ENCODE data around the gene MYO3B.

- TF ChIP-seq, protein P1, sequence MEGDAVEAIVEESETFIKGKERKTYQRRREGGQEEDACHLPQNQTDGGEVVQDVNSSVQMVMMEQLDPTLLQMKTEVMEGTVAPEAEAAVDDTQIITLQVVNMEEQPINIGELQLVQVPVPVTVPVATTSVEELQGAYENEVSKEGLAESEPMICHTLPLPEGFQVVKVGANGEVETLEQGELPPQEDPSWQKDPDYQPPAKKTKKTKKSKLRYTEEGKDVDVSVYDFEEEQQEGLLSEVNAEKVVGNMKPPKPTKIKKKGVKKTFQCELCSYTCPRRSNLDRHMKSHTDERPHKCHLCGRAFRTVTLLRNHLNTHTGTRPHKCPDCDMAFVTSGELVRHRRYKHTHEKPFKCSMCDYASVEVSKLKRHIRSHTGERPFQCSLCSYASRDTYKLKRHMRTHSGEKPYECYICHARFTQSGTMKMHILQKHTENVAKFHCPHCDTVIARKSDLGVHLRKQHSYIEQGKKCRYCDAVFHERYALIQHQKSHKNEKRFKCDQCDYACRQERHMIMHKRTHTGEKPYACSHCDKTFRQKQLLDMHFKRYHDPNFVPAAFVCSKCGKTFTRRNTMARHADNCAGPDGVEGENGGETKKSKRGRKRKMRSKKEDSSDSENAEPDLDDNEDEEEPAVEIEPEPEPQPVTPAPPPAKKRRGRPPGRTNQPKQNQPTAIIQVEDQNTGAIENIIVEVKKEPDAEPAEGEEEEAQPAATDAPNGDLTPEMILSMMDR (IDR thresholded peaks at IDR 0.05), result no peak
- no peak for TF ChIP-seq MAFK (IDR thresholded peaks at IDR 0.05; ENCODE audit: partially characterized antibody)
- no peak for TF ChIP-seq CHD2 (IDR thresholded peaks at IDR 0.05; ENCODE audit: low read length, partially characterized antibody)
- TF ChIP-seq RAD21 (conservative IDR thresholded peaks at IDR 0.05 in 1 of 2, IDR thresholded peaks at IDR 0.05 in 1 of 2), result no peak
- no peak for TF ChIP-seq SMC3 (IDR thresholded peaks at IDR 0.05)
- TF ChIP-seq REST (IDR thresholded peaks at IDR 0.05), result no peak
- TF ChIP-seq HDAC2 (IDR thresholded peaks at IDR 0.05), result no peak
These were observed 187.1 kb downstream of the MYO3B start for GRCh38 chr2:170365003-170365402.
